ENCODE measurements around the gene PLVAP.

Gene PLVAP

DNA sequence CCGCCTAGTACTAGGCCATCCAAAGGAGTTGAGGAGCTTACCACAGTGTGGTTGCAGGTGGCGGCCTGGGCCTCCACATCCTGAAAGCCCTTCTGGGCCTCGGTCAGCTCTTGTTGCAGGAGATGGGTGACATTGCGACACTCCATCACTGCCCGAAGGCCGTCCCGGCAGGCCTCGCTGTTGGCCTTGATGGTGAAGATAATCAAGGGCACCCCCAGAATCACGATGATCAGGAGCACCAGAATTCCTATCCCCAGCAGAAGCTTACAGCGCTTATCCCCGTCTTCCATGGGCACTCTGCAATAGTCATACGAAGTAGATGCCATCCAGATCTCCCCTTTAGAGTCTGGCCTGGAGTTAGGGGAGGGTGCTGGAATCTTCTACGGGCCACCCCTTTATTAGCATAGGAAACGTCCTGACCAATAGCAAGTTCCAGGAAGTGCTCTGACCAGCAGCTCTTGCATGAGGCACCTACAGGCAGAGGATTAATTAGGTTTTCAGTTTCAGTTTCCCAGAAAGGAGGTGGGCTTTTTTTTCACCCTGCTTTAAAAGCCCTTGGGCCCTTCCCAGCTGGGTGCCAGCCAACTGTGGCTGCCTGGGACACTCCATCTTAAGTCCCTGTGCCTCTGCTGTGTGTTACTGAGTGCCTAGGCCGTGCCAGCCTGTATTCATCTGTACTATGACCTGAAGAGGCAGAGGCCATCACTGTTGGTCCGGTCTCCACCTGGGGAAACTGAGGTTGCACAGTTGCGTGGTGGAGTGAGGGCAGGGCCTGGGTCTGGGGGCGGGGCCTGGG is 28.3 kb upstream of the PLVAP start, which contains the start of gene BST2:
Gene BST2 (minus strand): TSS at position 381 of the 796 bp plus-strand sequence. CDS start 55 bp downstream, at position 326.
- DNase-seq (peak; percentile 51 to 77), ATAC-seq (peak; percentile 85)
- no peaks in the 10 kb centered on the region for H3K9me3 Mint-ChIP-seq
- H3K27ac Mint-ChIP-seq: peak within 1 kb of the TSS; percentile 98
- H3K4me3 Mint-ChIP-seq: peak within 1 kb of the TSS; percentile 87 to 92
- H3K27me3 Mint-ChIP-seq: no peaks in the 10 kb centered on the region
- H3K4me1 Mint-ChIP-seq: peaks cover 43% of the 10 kb centered on the region

DNA sequence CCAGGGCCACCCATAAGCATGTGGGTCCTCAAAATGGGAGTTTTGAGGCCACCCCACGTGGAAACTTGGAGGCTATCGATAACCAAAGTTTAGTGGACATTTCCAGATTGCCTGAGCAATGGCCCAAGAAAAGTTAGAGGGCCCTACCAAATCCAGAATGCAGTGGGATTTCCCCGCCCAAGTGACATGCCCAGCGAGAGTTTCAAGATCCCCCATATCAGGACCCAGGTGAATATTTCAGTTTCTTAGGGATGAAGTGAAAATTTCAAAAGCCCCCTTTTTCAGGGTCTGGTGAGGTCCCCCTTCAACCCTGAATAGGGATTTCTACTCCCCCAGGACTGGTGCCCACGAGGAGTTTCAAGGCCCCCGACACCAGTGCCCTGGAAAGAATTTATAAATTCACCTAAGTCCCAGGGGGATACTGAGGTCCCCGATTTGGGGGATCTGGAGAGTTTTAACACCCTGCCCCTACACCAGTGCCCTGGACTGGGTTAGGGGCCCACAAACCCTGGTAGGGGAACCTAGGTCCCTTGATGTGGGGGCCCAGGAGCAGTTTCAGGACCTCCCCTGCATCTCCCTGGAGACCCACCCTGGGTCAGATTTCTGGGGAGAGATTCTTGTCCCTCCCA is 27.6 kb upstream of the PLVAP start:
- Mint-ChIP-seq H3K4me3 (peak overlapping the region; percentile 87 to 92), H3K4me1 (peaks cover 43% of the 10 kb centered on the region), H3K27ac (peak overlapping the region; percentile 98), H3K9me3 (no peaks in the 10 kb centered on the region), H3K27me3 (no peaks in the 10 kb centered on the region)
- DNase-seq (peak in 1 of 2 donors; percentile 13), ATAC-seq (no peak)

DNA sequence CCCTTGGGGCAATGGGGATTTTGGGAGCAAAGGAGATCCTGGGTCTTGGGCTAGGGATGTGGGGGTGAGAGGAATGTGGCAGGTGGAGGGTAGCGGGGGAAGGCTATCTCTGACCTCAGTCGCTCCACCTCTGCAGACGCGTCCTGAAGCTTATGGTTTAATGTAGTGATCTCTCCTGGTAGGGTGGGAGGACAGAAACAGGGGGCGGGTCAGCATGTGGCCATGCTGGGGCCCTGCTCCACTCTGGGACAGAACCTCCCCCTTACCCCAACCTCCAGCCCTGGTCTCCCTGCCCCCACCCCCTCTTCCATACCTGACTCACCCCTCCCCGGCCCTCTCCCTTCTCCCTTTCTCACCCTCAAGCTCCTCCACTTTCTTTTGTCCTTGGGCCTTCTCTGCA is 26.9 kb upstream of the PLVAP start:
- H3K4me1 Mint-ChIP-seq: peaks cover 43% of the 10 kb centered on the region
- H3K27me3 Mint-ChIP-seq: no peaks in the 10 kb centered on the region
- peak overlapping the region; percentile 87 to 92 for H3K4me3 Mint-ChIP-seq
- no peaks in the 10 kb centered on the region for H3K9me3 Mint-ChIP-seq
- H3K27ac Mint-ChIP-seq: peak overlapping the region in 1 of 2 donors; percentile 80
- DNase-seq (no peak), ATAC-seq (no peak)

DNA sequence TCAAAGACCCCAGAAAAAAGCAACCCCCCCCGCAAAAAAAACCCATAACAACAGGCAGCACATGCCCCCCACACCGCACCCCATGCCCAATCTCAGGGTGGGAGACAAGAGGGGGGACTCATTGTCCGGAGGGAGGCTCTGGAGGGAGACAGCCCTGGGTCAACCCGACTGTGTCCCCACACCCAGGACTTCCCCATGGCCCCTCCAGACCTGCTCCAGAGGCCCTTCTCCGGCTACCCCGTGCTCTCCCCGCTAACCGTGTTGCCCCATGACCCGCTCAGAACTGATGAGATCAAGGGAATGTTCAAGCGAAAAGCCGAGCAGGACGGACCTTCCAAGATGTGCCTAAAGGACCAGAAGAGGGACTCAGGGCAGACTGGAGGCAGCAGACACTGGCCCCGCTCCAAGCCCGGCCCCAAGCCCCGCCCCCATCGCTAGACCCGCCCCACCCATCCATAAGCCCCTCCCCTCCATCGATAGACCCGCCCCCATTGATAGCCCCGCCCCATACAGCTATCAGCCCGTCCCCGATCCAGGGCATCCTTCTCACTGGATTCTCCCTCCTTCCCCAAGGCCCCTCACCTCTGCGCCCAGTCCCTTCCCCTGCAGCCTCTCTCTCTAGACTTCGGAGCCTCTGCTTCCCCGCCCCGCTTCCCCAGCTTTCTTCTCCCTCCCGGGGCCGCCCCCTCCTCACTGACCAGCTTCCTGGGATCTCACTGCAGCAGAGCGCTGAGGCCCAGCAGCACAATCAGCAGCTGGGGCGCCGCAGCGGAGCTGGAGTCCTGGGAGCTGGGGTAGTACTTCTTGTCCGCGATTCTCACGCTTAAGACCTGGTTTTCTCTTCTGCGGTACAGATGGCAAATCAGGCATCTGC is 26.1 kb upstream of the PLVAP start:
- no peaks in the 10 kb centered on the region for H3K9me3 Mint-ChIP-seq
- peak overlapping the region; percentile 87 to 92 for H3K4me3 Mint-ChIP-seq
- H3K27me3 Mint-ChIP-seq: no peaks in the 10 kb centered on the region
- DNase-seq (peak; percentile 44 to 47), ATAC-seq (peak; percentile 4)
- H3K27ac Mint-ChIP-seq: peak overlapping the region in 1 of 2 donors; percentile 80
- peaks cover 43% of the 10 kb centered on the region for H3K4me1 Mint-ChIP-seq

GRCh38 chr19:17401628-17402027 is 24.5 kb upstream of the PLVAP start:
- ATAC-seq: no peak
- Mint-ChIP-seq H3K4me1 (peaks cover 31% of the 10 kb centered on the region), H3K9me3 (no peaks in the 10 kb centered on the region), H3K27ac (no peak overlapping the region), H3K4me3 (no peak overlapping the region), H3K27me3 (no peaks in the 10 kb centered on the region)
- no peak for DNase-seq

DNA sequence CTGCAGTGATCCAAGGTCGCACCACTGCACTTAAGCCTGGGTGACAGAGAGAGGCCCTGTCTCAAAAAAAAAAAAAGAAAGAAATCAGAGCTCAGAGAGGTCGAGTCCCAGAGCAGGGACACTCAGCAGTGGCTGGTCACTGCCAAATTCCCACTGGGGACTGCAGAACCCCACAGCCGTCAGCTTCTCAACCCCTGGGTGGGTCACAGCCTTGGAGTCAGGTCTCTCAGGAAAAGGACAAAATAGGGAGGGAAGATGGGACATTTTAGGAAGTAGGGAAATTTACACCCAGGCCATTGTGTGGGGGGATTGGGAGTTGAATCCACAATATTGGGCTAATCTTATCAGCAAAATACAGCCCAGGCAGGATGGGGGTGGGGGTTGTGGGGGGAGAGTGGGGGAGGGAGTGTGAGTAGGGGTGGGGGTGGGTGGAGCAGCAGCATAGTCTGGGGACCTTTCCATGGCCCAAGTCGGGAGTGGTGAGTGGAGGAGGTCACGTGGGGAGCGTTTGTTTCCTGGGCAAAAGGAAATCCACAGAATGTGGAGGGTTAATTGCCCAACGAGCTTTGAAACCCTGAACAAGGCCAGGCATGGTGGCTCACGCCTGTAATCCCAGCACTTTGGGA is 21.9 kb upstream of the PLVAP start:
- H3K27ac Mint-ChIP-seq: no peak overlapping the region
- no peaks in the 10 kb centered on the region for H3K9me3 Mint-ChIP-seq
- H3K4me3 Mint-ChIP-seq: no peak overlapping the region
- H3K27me3 Mint-ChIP-seq: no peaks in the 10 kb centered on the region
- ATAC-seq (no peak), DNase-seq (no peak)
- peaks cover 23% of the 10 kb centered on the region for H3K4me1 Mint-ChIP-seq

GRCh38 chr19:17394891-17395415 is 17.8 kb upstream of the PLVAP start:
- Mint-ChIP-seq H3K27me3 (peaks cover 7% of the 10 kb centered on the region), H3K4me1 (peaks cover 27% of the 10 kb centered on the region), H3K9me3 (no peaks in the 10 kb centered on the region), H3K4me3 (peak overlapping the region; percentile 4 to 65), H3K27ac (peak overlapping the region; percentile 6 to 42)
- DNase-seq: peak; percentile 37 to 62
- no peak for ATAC-seq

DNA sequence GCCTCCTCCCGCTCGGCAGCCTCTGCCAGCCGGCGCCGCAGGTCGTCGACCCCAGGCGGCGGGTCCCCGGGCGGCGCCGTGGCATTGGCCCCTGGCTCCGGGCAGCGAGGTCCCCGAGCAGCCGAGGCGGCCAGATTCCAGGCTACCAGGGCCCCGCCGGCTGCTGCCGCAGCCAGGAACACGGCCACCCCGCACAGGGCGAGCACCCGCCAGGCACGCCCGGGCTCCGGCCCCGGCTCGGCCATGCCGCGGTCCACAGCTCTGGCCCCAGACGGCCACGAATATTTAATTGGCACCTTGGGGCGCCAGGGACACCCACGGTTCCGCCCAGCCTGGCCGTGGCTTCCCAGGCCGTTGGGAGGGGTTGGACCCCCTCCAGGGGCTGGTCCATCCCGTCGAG is 16.8 kb upstream of the PLVAP start, which contains the start of gene CCDC194:
Gene CCDC194 (minus strand): TSS at position 283 of the 400 bp plus-strand sequence. CDS start 38 bp downstream, at position 245.
- H3K4me3 Mint-ChIP-seq: peak within 1 kb of the TSS; percentile 4 to 65

GRCh38 chr19:17393002-17393401 is 15.9 kb upstream of the PLVAP start:
- Mint-ChIP-seq H3K4me1 (peaks cover 27% of the 10 kb centered on the region), H3K4me3 (no peak overlapping the region), H3K27ac (no peak overlapping the region), H3K27me3 (peaks cover 23% of the 10 kb centered on the region), H3K9me3 (no peaks in the 10 kb centered on the region)
- DNase-seq (no peak), ATAC-seq (no peak)

More for the DNA sequence above, 16.8 kb upstream of the PLVAP start, which contains the start of gene CCDC194:
- Mint-ChIP-seq H3K27me3 (peaks cover 16% of the 10 kb centered on the region), H3K9me3 (no peaks in the 10 kb centered on the region), H3K27ac (peak within 1 kb of the TSS; percentile 40 to 42), H3K4me1 (peaks cover 27% of the 10 kb centered on the region)
- no peak for DNase-seq
- ATAC-seq: no peak

DNA sequence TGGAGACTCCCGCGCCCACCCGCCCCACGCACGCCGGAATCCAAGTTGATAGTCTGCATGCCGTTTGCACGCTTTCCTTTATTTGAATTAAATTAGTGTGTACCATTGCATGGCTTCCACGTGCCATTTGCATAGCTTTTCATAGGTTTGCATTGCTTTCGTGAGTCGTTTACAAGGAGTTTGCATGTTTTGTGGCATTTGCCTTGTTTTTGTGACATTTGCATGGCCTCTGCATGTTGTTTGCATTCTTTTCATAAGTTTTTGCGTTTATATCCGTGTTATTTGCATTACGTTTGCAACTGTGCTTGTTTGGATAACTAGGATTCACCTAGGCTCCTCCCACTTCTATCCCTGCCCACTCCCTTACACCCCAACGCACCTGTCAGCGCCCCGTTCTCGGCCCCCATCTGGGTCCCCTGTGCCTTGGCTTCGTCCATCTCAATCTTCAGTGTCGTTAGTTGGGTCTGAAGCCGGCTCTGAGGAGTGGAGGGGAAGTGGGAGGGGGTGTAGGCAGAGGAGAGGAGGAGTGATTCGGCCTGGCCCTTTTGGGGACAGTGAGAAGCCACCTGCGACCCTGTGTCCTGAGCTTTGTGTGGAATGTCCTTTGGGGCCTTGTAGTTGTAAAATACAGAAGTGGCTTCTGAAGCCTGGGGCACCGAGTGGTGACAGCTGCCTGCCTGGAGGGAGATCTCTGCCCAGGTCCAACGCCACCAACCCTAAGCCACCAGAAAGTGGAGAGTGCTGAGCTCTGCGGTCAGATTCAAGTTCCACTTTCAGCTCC is 14.4 kb upstream of the PLVAP start:
- Mint-ChIP-seq H3K27ac (no peak overlapping the region), H3K4me1 (peaks cover 27% of the 10 kb centered on the region), H3K4me3 (peak overlapping the region; percentile 87 to 98), H3K9me3 (no peaks in the 10 kb centered on the region), H3K27me3 (peaks cover 24% of the 10 kb centered on the region)
- ATAC-seq (peak; percentile 59), DNase-seq (no peak)

DNA sequence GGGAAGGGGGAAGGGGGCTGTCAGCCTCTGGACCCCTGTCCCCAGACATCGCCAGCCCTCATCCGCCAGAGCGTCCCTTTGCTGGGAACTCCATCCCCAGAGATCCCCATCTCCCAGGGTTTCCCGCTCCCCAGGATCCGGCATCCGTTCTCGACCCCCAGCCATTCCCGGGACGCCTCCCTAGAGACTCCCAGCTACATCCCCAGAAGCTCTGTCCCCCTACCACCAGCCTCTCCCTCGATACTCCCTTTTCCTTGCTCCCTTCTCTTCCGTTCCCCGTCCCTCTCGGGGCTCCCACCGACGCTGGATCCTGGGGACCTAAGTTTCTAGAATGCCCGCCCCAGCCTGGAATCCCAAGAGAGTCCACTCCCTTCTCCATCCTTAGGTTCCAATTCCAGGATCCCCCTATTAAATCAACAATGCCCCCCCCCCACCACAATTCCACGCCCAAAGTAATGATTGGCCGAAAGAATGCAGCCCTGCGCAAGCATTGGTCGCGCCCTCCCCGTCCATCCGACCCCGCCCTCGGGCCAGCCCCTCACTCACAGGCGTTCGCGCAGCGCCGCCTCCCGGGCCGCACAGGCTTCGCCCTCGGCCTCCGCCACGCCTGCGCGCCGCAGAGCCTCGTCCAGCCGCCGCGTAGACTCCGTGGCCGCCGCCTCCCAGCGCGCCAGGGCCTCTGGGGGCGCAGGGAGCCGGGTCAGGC is 13.7 kb upstream of the PLVAP start:
- ATAC-seq: peak; percentile 98
- Mint-ChIP-seq H3K4me1 (peaks cover 27% of the 10 kb centered on the region), H3K27ac (peak overlapping the region; percentile 37 to 80)

GRCh38 chr19:17389957-17390664 is 13.0 kb upstream of the PLVAP start:
- H3K27me3 Mint-ChIP-seq: peaks cover 24% of the 10 kb centered on the region
- peak in 1 of 2 donors; percentile 13 for DNase-seq
- H3K4me1 Mint-ChIP-seq: peaks cover 22% of the 10 kb centered on the region
- H3K4me3 Mint-ChIP-seq: peak overlapping the region; percentile 87 to 98
- ATAC-seq: peak; percentile 6
- no peaks in the 10 kb centered on the region for H3K9me3 Mint-ChIP-seq
- no peak overlapping the region for H3K27ac Mint-ChIP-seq

More for the DNA sequence above, 13.7 kb upstream of the PLVAP start:
- Mint-ChIP-seq H3K4me3 (peak overlapping the region; percentile 87 to 98), H3K27me3 (peaks cover 24% of the 10 kb centered on the region), H3K9me3 (no peaks in the 10 kb centered on the region)
- DNase-seq: peak; percentile 87 to 89

GRCh38 chr19:17389288-17389687 is 12.1 kb upstream of the PLVAP start:
- no peak overlapping the region for H3K4me3 Mint-ChIP-seq
- peaks cover 17% of the 10 kb centered on the region for H3K4me1 Mint-ChIP-seq
- no peak for ATAC-seq
- no peak for DNase-seq
- H3K9me3 Mint-ChIP-seq: no peaks in the 10 kb centered on the region
- peaks cover 24% of the 10 kb centered on the region for H3K27me3 Mint-ChIP-seq
- H3K27ac Mint-ChIP-seq: no peak overlapping the region

Measured in stimulated activated naive CD8-positive, alpha-beta T cell treated with anti-CD3 and anti-CD28 coated beads, Interleukin-15, amount 100 ng/mL, for 72 hours (primary cell).